Activated CD4-positive, alpha-beta T cell treated with anti-CD3 and anti-CD28 coated beads, Interleukin-2, amount 50 U/mL, for 48 hours (primary cell): ENCODE measurements around the gene PLET1.

Experiments used
- DNase-seq, 2 experiments: peaks; one replicate each; pipeline ENCODE4 v3.0.0-alpha.2; 2020

Gene PLET1

DNA sequence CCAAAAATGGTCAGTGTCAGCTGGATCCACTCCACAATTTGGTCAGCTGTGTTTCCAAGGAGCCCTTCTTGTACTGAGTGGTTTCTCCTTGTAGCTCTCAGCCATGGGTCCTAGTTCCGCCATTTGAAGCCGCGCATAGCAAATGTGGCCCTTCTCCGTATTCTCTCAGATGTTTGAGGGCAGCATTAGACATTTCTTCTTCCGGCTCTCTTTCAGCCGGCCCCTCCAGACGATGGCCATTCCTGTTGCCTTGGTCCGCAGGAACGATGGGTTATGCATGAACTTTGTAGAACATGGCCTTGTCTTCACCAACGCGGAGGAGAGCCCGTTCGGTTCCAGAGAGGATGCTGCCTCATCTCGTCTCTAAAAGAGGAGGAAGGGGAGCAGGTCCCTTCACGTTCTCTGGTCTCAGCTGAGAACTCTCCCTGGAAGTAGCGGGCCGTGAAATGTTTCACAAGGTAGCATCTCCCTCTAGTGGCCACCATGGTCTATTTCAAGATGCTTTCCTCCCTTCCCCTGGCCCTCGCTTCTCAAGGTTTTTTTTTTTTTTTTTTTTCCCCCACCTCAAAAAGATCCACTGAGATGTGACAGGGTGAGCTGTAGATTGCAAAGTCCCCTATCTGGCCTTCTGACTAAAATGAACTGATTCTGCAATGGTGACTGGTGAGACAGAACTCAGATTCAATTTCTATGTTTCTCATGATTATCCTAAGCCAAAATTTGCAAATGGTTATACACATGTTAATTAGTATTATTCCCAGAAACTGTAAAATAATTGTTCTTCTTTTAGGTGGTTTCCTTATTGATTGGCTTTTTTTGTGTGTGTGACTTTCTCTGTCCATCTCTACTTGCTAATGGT, 19.8 kb upstream of the PLET1 start:
- peak; percentile 57 to 71 for DNase-seq

DNA sequence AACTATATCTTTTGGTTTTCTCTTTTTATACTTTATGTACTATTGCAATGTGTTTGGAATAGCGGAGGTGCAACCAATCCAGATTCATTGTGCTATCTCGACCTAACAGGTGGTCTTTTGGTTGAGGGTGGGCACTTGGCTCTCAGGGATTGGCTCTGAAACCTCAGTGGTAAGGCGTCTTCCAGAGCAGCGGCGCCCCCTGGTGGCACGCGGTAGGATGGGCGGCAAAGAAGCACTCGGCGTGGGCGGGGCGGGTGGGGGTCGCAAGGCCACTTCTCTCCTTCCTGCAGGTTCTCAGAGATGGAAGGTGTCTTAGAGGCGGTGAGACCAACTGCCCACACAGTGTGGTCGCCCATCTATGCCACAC, 19.2 kb upstream of the PLET1 start:
- DNase-seq: peak; percentile 81

DNA sequence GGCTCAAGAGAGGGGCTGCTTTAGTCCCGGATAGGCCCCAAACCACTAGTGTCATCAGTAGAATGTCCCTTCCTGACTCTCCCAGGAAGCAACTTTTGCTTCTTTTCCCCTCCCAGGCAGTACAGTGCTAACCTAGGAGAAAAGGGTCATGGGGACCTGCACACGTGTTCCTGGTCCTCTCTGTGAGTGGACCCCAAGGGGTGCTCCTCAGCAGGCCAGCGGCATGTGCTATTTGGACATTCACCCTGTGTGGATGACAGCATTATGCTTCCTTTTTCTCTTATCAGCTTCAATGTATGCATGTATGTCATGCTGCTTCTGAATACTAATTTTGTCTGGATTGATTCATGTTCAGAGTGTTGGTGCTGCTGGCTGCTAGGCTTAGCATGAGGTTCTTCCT, 18.1 kb upstream of the PLET1 start:
- DNase-seq: no peak

DNA sequence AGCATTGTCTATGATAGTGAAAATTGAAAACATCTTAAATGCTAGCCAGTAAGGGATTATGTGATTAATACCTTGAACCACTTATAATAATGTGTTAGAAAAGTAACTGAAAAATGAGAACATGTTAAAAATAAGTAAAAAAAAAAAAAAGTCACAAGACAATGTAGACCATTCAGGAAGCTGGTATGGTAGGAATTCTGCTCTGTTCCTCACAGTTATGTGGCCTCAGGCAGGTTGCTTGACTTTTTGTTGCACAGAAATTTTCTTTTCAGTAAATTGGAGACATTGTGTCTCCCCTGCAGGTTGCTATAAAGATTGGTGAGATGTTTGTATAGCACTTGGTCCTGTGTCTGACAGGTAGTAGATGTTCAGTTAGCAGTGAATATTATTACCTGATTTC, 17.3 kb upstream of the PLET1 start:
- no peak for DNase-seq

DNA sequence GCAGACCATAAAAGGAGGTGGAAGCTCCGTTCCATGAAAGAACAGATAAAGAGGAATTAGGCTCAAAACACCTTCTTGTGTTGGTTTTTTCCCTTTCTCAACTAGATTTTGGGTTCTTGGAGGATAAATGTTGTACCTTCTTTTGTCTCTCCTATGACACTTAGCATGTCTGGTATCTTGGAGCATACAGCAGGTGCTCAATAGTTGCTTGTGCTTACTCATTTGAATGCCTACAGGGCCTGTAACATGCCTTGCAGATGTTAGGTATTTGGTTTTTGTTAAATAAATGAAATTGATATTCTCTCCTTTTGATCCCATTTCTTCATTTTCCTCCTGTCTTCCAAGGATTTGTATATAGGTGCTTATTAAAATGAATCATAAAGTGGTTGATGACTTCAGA, 16.4 kb upstream of the PLET1 start:
- DNase-seq: no peak

DNA sequence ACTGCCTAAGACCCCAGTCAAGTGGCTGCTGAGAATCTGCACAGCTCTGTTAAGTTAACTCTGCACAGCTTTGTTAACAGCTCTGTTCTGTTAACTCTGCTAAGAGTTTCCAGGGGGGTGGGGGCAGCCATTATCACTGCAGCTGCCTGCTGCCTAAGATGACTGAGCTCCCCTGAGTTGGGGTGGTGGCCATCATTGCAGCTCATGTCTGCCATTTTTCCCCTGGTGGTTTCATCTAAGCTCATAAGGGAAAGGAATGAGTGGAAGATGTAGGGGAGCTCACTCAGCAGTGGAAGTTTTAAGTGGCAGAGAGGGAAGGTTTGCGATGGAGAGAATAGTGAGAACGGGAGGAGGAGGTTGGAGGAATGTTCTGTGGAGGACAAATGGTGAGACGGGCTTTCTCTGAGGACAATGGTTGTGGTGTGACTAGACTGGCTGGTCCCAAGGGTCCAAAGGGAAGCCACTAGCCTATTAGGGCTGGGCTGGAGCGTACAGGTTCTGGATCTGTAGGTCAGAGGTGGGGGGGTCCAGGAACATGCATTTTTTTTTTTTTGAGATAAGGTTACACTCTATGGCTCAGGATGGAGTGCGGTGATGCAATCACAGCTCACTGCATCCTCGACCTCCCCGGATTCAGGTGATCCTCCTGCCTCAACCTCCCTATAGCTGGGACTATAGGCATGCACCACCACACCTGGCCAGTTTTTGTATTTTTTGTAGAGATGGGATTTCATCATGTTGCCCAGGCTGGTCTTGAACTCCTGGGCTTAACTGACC, 13.5 kb upstream of the PLET1 start:
- no peak for DNase-seq

DNA sequence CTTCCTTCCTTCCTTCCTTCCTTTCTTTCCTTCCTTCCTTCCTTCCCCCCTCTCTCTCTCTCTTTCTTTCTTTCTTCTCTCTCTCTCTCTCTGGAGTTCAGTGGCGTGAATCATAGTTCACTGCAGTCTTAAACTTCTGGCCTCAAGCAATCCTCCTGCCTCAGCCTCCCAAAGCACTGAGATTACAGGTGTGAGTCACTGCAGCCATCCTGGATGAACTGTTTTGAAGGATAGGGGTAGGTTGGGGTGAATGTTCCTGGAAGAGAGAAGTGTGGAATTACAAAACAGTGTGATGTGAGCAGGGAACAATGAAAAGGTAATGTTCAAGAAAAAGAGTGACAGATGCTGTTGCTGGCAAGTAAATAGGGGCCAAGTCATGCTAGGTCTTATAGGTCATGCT, 12.4 kb upstream of the PLET1 start:
- no peak for DNase-seq

DNA sequence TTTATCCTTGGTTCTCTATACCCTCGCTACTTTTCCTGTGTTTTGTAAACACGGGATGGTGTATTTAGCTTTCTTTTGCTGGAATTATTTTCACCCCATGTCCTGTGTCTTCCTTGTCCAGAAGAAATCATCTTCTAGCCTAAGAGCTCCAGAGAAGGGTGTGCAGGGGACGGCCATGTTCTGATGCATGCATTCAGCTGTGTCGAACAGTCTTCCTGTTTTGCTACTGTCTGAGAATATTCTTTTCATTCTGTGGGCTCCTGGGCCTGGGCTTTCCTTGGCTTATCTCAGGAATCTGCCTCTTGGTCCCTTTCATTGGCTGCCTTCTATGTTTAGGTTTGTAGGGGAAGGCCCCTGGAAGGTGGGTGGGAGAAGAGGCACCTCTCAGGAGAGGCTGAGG, 10.6 kb upstream of the PLET1 start:
- no peak for DNase-seq

DNA sequence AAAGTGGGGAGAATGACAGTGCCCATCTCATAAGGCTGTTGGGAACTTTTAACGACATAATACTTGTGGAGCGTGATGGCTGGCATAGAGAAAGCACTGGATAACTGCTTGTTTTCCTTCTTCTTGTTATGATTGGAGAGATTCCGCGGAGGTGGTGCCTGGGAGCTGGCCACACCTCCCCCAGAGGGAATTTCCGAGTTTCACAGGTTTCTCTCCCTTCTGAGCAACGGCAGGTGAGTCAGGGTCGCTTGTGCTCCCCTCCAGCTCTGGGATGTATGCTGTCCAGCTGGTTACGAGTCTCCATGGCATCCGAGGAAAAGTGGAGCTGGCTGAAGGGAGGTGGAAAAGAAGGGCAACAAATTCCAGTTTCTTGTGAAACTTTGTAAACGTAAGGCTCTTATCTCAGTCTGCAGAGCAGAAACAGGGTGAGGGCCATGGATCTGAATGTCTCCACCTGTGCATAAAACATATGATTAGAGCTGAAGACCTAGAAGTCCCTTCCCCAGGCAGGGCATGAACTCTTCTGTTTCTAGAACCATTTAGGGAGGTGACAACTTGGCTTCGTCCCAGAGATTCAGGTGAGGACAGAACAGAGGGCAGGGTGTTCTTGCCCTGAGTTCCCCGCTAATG, 10.0 kb upstream of the PLET1 start:
- no peak for DNase-seq

DNA sequence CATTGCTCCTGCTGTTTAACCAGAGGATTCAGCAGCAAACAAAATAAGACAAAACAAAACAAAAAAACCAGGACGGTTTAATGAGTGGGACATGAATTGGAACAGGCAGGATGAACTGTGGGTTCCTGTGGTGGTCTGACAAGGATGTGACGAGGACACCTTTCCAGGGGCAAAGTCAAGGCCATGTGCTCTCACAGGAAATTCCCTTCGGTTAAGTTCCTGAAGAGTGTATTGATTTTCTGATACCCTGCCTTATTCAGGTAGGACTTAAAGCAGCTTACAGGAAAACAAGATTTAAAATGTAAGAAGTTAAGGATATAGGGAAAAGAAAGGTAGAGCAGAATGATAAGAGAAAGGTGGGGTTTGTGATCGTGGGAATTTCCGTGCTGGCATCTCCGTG, 8.5 kb upstream of the PLET1 start:
- DNase-seq: no peak

DNA sequence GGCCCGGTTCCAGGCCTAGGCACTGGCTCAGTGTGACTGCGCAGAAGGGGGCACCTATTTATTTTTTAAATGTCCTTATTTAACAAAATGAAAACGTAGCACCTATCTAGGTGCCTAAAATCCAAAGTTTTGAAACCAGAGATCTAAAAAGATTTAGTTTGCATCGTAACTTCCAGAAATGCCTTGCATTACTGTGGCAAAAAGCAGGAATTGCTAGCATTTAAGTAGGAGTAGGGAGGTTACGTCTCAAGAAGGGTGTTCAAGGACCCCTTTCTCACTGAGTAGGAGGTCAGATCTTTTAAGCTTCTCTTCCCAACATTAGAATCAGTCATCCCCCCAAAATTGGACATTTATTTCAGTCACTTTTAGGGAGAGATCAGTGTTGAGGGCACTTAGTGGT, 7.7 kb upstream of the PLET1 start:
- DNase-seq: no peak

DNA sequence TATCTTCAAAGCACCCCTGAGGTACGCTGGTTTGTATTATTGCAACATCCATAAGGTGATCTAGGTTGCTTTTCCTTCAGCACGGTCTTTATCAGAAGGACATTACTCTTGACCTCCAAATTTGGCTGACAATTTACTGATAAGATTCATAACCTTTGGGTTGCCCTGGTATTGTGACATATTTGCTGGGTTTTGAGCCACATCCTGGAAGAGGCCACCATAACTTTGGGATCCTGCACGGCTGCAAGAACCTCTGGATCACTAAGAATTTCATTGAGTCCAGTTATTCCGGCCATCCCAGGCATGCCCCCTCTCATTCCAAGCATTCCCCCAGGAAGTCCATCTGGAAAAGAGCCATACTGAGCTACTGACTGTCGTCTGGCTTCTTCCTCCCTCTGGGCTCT, 6.5 kb upstream of the PLET1 start:
- DNase-seq: no peak

DNA sequence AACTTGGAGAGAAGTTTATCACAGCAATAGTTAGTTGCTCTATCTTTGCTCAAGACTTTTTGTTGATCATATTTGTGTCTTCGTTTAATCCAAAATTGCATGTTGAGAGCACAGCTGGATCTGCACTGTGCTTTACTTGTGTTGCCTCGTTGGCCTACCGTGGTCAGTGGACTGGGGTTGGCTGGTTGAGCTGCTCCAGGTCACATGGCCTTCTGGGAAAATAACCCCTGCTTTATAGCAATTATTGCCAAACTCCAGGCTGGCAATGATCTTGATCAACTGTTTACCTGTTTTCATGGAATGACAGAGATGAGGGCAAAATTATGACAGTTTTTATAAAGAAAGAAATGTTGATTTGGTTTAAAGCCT, 5.7 kb upstream of the PLET1 start:
- DNase-seq: no peak

DNA sequence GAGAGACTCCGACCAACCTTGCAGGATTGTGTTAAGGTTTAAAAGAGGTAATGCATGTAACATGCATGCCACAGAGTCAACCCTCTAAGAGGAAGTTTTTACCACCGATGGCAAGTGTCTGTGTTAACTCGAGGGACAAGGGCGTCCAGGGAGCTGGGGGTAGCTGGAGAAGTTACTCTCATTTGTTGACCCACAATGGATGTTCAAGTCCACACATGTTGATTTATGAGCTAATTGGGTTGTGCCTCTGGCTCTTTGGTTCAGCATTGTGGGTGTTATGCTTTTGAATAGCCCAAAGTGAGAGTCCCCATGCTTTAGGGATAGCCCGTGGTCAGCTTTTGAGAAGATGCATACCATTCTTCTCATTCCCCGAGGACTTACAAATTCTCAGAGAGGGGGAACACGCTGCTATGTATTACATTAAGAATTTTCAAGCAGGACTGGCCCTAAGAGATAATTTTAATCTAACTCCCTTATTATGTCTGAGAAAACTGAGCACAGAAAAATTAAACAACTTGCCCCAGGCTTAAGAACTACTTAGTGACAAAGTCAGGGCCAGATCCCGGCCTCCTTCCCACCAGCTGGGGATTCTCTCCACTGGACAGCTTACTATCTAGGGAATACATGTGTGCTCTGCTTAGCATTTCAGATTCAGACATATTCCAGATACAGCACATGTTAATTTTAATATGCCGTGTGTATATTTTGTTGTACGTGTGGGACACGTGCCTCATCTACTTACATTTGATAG, 5.2 kb upstream of the PLET1 start:
- DNase-seq: no peak

DNA sequence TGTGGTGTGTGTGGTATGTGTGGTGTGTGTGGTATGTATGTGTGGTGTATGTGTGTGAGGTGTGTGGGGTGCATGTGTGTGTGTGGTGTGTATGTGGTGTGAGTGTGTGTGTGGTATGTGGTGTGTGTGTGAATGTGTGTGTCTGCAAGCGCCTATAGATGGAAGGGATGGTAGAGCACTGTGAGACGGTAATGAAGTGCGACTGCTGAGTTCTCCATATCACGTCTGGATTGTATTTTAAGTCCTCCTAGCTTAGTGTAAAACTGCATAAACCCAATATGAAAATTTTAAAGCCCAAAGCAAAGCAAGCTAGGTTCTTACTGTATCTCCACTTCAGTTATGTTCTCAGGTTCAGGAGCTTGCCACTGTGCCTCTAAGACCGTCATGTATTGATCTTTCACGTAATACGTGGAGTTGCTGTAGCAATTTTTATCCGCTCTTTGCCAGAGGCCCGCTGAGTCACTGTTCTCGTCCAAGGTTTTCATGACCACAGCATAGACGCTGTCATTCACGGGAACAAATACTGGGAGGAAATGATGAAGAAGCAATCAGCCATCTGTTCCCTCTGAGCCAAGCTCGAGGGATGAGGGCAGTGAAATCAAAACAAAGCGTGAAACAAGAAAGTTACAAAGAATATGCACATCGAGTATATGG, 5.5 kb downstream of the PLET1 start:
- DNase-seq: no peak

DNA sequence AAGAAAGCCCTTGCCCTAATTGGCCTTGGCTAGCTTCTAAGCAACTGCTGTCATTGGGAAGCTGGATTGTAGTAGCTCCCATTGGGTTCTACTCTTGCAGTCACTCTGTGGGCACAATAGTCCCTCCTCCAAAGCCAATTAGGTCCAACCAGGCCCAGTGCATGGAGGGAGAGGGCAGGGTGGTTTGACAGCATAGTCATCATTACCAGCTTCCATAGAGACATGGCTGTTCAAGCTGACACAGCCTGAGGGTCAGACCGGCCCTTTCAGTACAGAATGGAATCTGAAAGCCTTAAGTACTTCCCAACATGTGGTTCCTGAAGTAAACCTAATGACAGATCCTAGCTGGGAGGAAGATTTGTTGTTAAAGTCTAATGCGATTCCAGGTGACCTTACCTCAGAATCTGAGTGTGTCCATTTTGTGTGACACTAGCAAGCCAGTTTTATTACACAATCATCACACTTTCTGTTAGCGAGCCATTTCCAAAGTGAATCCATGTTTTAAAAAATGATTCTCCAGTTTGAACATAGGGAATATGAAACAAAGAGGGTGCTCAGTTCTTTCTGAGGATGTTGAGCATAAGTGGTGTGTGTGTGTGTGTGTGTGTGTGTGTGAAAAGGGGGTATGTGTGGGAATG, 6.9 kb downstream of the PLET1 start:
- no peak for DNase-seq

DNA sequence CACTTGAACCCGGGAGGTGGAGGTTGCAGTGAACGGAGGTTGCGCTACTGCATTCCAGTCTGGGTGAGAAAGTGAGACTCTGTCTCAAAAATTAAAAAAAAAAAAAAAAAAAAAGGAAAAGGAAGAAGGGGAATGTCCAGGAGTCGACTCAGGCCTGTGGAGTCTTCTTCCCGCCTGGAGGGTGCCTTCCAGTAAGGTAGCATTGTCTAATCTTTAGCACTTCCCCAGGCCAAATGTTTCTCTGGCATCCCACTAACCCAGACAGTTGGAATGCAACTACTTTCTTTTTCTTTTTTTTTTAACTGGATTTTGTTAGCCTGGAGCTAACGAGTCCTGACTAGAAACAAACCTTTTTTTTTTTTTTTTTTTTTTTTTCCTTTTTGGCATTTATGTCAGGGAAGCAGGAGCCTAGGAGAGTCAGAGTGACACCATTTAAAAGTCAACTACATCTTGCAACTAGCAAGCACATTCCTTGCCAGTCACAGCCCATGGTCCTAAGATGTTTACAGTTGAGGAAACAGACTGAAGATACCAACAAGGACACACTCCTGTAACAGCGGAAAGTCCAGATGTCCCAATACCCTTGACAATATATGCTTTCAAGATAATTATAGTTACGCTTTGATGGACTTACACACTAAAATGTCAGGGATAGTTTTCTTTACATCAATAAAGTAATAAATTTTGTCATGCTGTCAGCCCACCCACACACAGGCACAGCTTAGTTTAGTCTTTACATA, 10.6 kb downstream of the PLET1 start:
- DNase-seq: no peak

DNA sequence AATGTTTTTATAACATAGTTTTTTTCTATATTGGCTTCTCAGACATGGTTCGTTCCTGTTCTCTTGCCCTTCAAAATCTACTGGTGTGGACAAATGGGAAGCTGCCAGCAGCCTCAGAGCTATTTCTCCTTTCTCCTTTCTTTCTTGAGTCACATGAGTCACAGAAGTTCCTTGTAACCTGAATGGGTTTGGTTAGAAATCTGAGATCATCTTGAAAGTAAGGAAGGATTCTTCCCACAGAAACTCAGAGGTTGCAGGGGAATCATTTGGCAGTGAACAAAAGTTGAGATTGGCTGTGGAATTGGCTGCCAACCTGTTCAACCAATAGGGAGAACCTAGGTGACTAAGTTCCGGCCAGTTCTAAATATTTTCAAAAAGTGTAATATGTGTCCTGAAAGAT, 12.5 kb downstream of the PLET1 start:
- DNase-seq: no peak

DNA sequence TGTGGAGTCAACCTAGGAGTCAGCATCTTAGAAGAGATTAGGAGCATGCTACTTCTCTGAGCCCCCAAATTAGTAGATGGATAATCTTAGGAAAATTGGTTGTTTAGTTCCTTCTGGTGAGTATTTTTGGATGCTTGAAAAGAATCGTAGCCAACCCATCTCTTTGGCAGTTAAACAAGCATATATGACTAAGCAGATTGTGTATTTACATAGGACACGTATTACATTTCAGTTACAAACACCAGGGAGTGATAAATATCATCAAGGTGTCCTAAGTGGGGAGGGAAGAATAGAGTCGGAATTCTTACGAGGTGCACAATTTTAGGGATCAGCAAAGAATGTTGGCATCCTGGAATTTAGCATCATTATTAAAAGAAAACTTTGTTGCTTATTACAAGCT, 13.5 kb downstream of the PLET1 start:
- no peak for DNase-seq

DNA sequence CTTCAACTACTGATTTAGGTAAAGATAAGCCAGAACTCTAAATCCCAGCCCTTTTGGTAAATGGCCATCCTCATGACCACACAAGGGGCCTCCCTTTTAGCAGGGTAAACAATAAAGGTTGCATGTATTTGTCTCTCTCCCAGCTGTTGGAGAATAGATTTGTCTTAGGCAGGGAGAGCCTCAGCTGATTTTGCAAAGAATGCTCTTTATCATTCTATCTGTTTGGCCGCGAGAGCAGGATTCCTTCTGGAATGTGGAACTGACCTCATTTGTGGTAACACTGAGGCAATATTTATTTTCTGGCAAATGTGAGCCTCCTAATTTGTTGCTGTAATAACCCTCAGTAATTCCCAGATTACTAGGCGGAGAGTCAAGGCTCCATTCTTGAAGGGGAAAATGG, 19.2 kb downstream of the PLET1 start:
- DNase-seq: no peak

DNA sequence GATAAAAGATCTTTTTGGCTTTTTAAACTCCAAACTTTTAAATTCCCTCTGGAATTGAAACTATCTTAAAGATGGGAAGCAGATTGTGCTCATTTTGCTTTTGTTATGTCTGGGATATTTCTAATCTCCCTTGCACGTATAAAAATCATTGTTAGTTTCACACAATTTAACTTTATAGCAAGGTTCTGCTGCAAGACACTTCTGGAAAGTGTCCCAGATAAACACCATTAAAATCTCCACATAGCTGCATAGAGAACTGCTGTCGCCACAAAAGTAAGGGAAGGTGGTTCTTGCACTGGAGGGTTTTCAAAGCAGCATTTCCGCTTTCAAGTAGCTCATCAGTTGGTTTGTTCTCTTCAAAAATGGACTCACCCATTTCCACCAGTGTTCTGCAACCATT, 22.6 kb downstream of the PLET1 start:
- no peak for DNase-seq

DNA sequence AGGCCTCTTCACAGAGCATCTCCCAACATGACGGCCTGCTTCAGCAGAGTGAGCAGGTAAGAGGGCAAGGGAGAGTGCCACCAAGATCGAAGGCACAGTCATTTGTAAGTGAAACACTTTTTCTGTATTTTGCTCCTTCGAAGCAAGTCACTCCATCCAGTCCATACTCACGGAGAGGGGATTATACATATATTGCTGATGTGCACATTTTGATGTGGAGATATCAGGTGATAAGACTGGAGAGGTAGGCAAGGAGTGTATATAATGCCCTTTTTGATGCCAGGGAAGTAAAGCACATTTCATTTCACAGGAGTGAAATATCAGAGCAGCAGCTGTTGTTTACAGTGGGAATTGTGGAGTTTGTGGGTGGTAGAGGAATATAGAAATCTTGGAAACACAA, 23.2 kb downstream of the PLET1 start:
- no peak for DNase-seq
